ENCODE data around the gene SCNM1.
"Not testable (repeated sequence)": the region's sequence is repeated elsewhere in the genome, so short reads cannot be mapped to it uniquely, and the experiment has no call there.

The SCNM1 gene

GRCh38 chr1:151196292-151196800 lies 30.4 kb downstream of the SCNM1 start:
- DNase-seq = peak; percentile 100

GRCh38 chr1:151197863-151198253 lies 31.9 kb downstream of the SCNM1 start:
- no peak for DNase-seq

GRCh38 chr1:151198254-151199127 lies 32.5 kb downstream of the SCNM1 start, which contains the start of gene PIP5K1A:
Gene PIP5K1A, plus strand, starts transcription at chr1:151198552. Its CDS starts 445 bp downstream, at chr1:151198997.
- DNase-seq = peak; percentile 100

GRCh38 chr1:151199873-151200581 lies 34.1 kb downstream of the SCNM1 start:
- DNase-seq = peak; percentile 96

GRCh38 chr1:151205381-151205965 lies 39.5 kb downstream of the SCNM1 start:
- DNase-seq = not testable (repeated sequence)

GRCh38 chr1:151210830-151211229 lies 44.9 kb downstream of the SCNM1 start:
- no peak for DNase-seq

- no peak for DNase-seq
Measured at GRCh38 chr1:151211972-151212705, 46.2 kb downstream of the SCNM1 start.

GRCh38 chr1:151213560-151213959 lies 47.6 kb downstream of the SCNM1 start:
- no peak for DNase-seq
